PC-9 (cell line): Measurements from ENCODE around the gene CNTN1.

ENCODE experiments used
- CTCF ChIP-seq: fragments of 200-600 bp; sonication (generic); conservative IDR thresholded peaks from 2 replicates; pipeline ENCODE4 v1.6.1; 2017; ENCODE audit warnings: mixed run types, antibody characterized with exemption, mild to moderate bottlenecking, moderate library complexity
- EZH2 ChIP-seq: fragments of 200-600 bp; sonication (generic); IDR thresholded peaks from 2 replicates; pipeline ENCODE4 v1.8.0; 2017; ENCODE audit warnings: antibody characterized with exemption, low read depth

GRCh38 chr12:40903040-40903439 lies 210.8 kb downstream of the CNTN1 start:
- no peak for TF ChIP-seq CTCF
- TF ChIP-seq EZH2 = no peak
